ENCODE results near the gene C5orf15.

C5orf15 gene

GRCh38 chr5:133952729-133953567 is 15.5 kb downstream of the C5orf15 start:
- no peak for TF ChIP-seq CTCF (IDR thresholded peaks at IDR 0.05; ENCODE audit: control insufficient read depth, insufficient read depth, low read depth, low read length, missing control alignments)
- no peak overlapping the region for H3K4me3 ChIP-seq (ENCODE audit: control insufficient read depth, low read depth, low read length)
- peak; percentile 93 for DNase-seq (ENCODE audit: low read depth)

DNA sequence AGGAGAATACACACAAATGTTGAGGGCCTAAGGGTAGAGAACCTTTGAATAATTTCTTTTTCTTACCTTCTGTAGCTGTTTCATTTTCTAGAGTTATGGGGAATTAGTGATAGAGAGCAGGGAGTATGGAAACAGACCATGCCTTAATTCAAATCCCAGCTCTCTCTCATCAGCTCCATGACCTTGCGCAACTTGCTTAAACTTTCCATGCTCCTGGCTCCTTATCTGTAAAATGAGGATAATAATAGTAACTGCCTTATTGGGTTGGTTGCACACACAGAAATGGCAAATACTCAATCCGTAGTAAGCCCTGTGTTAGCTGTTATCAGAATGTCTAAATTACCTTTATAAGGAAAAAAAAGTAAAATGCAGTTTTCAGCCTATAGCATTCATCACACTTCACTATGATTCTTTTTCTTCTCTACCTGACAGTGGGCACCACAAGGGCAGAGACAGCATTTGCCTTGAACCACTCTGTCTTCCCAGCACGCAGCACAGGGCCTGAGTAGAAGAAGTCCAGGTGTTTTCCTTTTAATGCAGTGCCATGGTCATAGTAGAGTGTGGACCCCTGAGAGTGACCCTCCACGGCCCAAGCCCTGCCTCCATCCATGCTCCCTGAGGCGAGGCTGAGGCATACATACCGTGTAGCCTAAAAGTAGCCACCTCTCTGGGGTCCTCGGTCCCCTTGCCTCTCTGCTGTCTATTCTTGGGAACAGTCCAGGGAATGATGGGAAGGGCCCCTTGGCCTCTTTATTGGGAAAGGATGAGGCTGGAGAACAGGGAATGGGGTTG is 17.4 kb downstream of the C5orf15 start:
- no peak overlapping the region for H3K4me3 ChIP-seq (ENCODE audit: control insufficient read depth, low read depth, low read length)
- no peak for TF ChIP-seq CTCF (IDR thresholded peaks at IDR 0.05; ENCODE audit: control insufficient read depth, insufficient read depth, low read depth, low read length, missing control alignments)
- no peak for DNase-seq (ENCODE audit: low read depth)

- DNase-seq (ENCODE audit: low read depth) = no peak
- no peak overlapping the region for H3K4me3 ChIP-seq (ENCODE audit: control insufficient read depth, low read depth, low read length)
- TF ChIP-seq CTCF (IDR thresholded peaks at IDR 0.05; ENCODE audit: control insufficient read depth, insufficient read depth, low read depth, low read length, missing control alignments) = no peak
Measured at GRCh38 chr5:133948721-133949120, 19.7 kb downstream of the C5orf15 start.

GRCh38 chr5:133947431-133947841 is 21.0 kb downstream of the C5orf15 start:
- DNase-seq (ENCODE audit: low read depth) = no peak
- H3K4me3 ChIP-seq (ENCODE audit: control insufficient read depth, low read depth, low read length) = no peak overlapping the region
- TF ChIP-seq CTCF (IDR thresholded peaks at IDR 0.05; ENCODE audit: control insufficient read depth, insufficient read depth, low read depth, low read length, missing control alignments) = no peak

DNA sequence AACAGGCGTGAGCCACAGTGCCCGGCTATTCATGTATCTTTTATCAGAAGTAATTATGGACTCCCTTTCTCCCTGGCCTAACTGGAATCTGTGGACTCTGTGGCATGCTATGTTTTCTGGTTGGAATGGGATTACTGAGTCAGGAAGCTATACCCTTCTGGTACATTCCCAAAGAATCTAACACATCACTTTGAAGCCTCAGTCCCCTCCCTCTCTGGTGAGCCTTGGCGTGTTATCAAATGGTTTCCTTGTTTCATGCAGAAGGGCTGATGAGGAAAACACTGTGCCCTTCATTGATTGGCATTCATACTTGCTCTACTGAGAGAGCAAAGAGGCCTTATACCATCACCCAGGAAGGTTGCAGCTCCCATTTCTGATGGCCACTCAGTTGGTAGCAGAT is 22.9 kb downstream of the C5orf15 start:
- DNase-seq (ENCODE audit: low read depth) = no peak
- no peak for TF ChIP-seq CTCF (IDR thresholded peaks at IDR 0.05; ENCODE audit: control insufficient read depth, insufficient read depth, low read depth, low read length, missing control alignments)
- H3K4me3 ChIP-seq (ENCODE audit: control insufficient read depth, low read depth, low read length) = no peak overlapping the region

- H3K4me3 ChIP-seq (ENCODE audit: control insufficient read depth, low read depth, low read length) = no peak overlapping the region
- no peak for DNase-seq (ENCODE audit: low read depth)
- TF ChIP-seq CTCF (IDR thresholded peaks at IDR 0.05; ENCODE audit: control insufficient read depth, insufficient read depth, low read depth, low read length, missing control alignments) = peak; percentile 69
Measured at GRCh38 chr5:133944263-133945185, 23.9 kb downstream of the C5orf15 start.

Measured in AG09309 (cell line).